ENCODE data around the gene IL13RA1.
A peak's percentile ranks its signal among the peaks of the same experiment; 100 is the strongest.
"Not testable (repeated sequence)": the region's sequence is repeated elsewhere in the genome, so short reads cannot be mapped to it uniquely, and the experiment has no call there.

Gene IL13RA1

DNA sequence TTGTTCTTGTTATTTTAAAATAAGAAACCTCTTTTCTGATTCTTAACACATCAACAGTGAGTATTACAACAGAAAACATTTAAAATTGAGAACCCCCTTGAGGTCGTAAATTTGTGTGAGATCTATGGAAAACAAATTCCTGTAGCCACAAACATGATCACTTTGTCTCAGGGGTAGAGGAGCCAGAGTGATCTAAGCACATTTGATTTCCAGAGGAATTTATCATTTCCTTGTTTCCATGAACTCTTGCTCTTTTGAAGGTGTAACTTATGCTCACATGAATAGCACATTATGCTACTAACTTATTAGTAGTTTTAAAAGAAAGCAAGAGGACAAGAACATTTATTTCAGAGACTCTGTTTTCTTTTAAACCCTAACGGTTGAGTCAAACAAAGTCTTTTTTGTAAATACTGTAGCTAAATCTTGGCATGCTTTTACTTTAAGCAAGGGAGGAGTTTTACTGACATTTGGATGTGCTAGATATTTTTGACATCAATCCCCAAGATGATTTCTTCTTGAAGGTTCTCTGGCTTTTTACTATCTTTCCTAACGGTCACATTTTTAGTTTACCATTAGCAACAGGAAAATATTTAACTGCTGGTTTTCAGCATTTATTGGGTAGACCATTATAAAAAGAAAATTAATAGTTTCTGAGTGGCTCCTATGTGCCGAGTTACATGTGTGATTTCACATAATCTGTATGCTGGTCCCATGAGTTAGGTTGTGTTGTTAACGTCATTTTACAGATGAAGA lies 68.3 kb downstream of the IL13RA1 start:
- DNase-seq, result no peak

DNA sequence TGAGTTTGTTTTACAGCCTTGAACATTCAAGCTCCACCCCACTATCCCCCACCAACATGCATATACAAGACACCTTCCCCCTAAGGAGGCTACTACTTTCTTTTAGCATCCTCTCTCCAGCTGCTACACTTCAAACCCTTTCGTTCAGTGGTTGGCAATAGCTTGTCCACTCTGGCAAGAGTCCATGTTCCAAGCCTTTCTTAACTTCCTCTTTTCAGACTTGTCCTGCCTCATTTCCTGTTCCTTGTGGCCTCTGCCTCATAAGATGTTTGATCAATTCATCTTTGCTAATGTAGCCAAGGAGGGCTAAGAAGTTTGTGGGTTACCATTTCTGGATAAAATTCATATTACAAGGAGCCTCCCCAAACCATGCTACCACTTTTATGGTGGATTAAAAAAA lies 75.5 kb downstream of the IL13RA1 start:
- no peak for DNase-seq

DNA sequence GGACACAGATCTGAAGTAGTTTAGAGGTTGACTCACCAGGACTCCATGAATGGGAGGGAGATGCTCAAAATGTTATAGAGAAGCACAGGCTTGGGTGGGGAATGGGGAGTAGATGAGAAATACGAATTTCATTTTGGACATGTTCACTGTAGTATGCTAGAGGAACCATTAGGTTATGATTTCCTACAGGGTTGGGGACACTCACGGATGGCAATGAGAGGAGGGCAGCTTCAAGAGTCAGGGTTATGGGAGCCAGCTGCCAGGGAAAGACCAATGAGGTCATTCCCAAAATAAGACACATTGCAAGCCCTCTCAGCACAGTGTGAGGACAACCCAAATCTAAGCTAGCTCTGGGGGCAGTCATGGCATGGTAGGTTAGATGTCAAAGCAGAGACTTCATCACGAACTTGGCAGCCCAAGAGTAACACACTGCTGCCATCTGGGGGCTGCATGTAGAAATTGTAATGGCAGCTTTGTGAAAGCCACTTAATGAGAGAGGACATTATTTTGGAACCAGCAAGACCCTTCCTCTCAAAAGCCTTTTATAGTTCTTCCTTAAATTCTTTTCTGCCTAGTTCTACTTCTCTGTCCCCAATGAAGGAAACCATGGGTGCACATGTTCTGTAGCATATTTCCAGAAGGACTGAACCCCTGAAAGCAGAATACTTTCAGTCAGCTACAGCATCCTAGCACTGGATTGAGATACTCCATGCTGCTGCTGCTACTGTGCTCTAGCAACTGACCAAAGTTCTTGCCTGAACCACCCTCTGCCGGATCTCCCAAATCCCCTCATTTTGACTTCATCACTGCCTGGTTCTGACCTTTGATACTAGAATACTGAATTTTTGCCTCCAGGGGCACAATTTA lies 80.0 kb downstream of the IL13RA1 start:
- peak; percentile 62 for DNase-seq

DNA sequence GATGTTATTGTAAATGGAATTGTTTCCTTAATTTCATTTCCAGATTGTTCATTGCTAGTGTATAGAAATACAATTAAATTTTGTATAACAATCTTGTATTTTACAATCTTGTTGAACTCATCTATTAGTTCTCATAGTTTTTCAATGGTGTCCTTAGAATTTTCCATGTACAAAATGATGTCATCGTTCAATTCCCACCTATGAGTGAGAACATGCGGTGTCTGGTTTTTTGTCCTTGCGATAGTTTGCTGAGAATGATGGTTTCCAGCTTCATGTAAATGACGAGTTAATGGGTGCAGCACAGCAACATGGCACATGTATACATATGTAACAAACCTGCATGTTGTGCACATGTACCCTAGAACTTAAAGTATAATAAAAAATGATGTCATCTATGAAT lies 89.9 kb downstream of the IL13RA1 start:
- not testable (repeated sequence) for DNase-seq

DNA sequence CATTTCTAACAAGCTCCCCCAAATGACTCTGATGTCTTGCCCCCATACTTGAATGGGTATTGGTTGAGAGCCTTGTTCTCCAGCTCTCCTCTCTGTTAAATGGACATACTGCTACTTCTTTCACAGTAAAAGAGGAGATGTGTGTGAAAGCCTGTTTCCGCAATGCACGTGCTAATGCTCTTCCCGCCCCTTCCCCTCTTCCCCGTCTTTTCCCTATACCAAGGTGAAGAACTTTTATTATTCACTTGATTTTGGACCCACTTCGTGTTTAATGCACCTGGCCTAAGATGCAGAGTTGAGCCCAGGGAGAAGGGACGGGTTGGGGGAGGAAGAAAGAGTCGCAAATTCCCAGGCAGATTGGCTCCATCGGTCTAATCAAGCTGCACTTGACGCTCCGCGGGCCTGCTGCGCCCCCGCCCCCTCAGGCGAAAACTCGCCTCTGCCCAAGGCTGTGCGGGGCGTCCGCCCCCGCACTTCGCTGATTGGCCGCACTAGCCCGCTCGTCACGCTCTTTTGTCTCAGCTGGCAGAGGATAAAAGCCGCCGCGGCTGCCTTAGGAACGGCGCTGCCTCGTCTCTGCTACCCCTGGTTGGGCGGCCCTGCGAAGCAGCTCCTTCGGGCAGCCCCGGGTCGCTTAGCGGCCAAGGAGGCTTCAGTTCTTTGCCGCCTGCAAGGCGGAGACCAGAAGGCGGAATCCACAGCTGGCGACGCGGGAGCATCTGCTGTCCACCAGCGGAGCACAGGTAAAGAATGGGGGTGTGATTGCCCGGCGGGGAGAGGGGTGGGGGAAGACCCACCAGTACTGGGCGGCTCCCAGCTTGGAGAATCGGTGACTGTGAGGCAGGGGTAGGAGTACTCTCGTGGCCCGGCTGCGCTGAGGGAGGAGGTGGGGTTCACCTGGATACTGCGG lies 96.1 kb downstream of the IL13RA1 start, which contains the start of gene ZCCHC12:
TSS of gene ZCCHC12 (plus strand) at position 562 of the 910 bp plus-strand sequence. CDS start 1,421 bp downstream, outside the sequence.
- peak; percentile 67 for DNase-seq

DNA sequence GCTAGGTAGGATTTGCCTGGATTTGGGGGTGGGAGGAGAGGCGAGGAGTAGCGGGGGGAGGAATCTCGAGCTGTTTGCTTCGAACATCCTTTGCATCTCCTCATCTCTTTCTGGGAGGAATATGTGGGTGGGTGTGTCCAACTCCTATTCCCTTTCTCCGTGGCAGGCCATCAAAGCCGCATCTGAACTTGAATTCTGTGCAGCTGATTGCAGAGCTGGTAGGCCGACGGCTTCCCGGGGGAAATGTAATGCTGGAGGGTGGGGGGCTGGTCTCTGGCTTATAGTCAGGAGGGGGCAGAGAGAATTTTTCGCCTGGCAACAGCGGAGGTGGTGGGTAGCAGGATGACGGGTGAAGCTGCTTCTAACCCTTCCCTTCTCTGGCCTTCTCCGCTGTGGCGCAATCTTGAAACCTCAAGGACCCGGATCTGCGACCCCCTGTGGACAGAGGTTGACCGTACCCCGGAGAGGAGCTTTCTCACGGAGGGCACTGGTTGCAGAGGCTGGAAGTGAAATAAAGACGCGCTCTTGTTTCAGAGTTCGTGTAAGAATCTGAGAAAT lies 96.8 kb downstream of the IL13RA1 start:
- no peak for DNase-seq

DNA sequence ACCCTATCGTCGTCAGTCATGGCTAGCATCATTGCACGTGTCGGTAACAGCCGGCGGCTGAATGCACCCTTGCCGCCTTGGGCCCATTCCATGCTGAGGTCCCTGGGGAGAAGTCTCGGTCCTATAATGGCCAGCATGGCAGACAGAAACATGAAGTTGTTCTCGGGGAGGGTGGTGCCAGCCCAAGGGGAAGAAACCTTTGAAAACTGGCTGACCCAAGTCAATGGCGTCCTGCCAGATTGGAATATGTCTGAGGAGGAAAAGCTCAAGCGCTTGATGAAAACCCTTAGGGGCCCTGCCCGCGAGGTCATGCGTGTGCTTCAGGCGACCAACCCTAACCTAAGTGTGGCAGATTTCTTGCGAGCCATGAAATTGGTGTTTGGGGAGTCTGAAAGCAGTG lies 97.8 kb downstream of the IL13RA1 start:
- DNase-seq, result no peak

DNA sequence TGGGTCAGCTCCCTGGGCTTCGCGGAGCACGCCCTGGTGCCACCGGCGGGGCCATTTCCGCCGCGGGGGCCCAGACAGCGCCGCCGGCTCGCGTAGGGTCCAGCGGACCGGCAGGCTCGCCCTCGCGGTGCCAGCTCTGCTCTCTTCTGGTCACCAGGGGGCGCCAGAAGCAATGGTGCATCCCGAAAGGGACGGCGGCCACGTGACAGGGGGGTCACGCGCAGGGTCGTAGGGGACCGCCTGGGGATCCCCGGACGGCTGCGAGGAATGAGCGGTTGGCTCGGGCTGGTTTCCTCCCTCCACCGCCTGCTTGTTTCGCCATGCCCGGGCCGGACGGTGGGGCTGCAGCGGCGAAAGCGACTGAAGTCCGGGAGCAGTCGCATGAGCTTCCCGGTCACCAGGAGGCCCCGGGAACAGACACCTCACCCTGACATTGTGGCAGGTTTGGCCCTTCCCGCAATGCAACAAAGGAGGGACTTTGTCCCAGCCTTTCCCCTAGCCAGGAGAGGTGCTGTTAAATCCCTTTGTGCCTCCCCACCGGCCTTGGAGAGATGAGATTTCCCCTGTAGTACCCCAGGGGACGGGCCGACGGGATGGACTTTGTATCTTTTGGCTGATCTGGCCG lies 112.0 kb downstream of the IL13RA1 start:
- peak; percentile 86 for DNase-seq
